Raji (cell line): Measurements from ENCODE around the gene PROM2.

Experiments used
- POLR2A ChIP-seq: IDR thresholded peaks from 2 replicates; pipeline ENCODE4 v1.6.1; 2011; ENCODE audit warnings: low read depth, low read length, control low read depth; ENCODE audit not compliant: insufficient read depth

PROM2 gene

GRCh38 chr2:95274291-95275150 lies at the start of gene PROM2:
PROM2 (plus strand) TSS chr2:95274449; CDS start chr2:95274586, 137 bp downstream.
- TF ChIP-seq POLR2A = no peak

GRCh38 chr2:95225658-95226057 lies 48.6 kb upstream of the PROM2 start:
- no peak for TF ChIP-seq POLR2A

- TF ChIP-seq POLR2A = no peak
Measured at GRCh38 chr2:95231723-95232122, 42.5 kb upstream of the PROM2 start.

- TF ChIP-seq POLR2A = no peak
Measured at GRCh38 chr2:95232232-95232631, 42.0 kb upstream of the PROM2 start.

- no peak for TF ChIP-seq POLR2A
Measured at GRCh38 chr2:95234286-95234785, 39.9 kb upstream of the PROM2 start.

GRCh38 chr2:95234816-95235215 lies 39.4 kb upstream of the PROM2 start:
- TF ChIP-seq POLR2A = no peak

GRCh38 chr2:95238131-95238530 lies 36.1 kb upstream of the PROM2 start:
- no peak for TF ChIP-seq POLR2A

- no peak for TF ChIP-seq POLR2A
Measured at GRCh38 chr2:95240091-95240490, 34.2 kb upstream of the PROM2 start.

- TF ChIP-seq POLR2A = no peak
Measured at GRCh38 chr2:95240556-95240955, 33.7 kb upstream of the PROM2 start.

GRCh38 chr2:95258271-95258670 lies 16.0 kb upstream of the PROM2 start:
- no peak for TF ChIP-seq POLR2A

GRCh38 chr2:95260028-95261023 lies 13.9 kb upstream of the PROM2 start:
- TF ChIP-seq POLR2A = no peak

GRCh38 chr2:95261602-95262001 lies 12.6 kb upstream of the PROM2 start:
- TF ChIP-seq POLR2A = no peak

GRCh38 chr2:95262896-95263542 lies 11.2 kb upstream of the PROM2 start:
- no peak for TF ChIP-seq POLR2A

GRCh38 chr2:95264624-95265023 lies 9.6 kb upstream of the PROM2 start:
- TF ChIP-seq POLR2A = no peak

- TF ChIP-seq POLR2A = no peak
Measured at GRCh38 chr2:95265182-95265581, 9.1 kb upstream of the PROM2 start.

- no peak for TF ChIP-seq POLR2A
Measured at GRCh38 chr2:95266781-95267430, 7.3 kb upstream of the PROM2 start.
